IPS-11a (cell line): ENCODE data around the gene CCRL2.

ENCODE experiments used
- H3K4me3 ChIP-seq: one replicate; pipeline ENCODE4 v1.5.1; 2013; ENCODE audit warnings: low read depth, low read length, control low read depth

Gene CCRL2

DNA sequence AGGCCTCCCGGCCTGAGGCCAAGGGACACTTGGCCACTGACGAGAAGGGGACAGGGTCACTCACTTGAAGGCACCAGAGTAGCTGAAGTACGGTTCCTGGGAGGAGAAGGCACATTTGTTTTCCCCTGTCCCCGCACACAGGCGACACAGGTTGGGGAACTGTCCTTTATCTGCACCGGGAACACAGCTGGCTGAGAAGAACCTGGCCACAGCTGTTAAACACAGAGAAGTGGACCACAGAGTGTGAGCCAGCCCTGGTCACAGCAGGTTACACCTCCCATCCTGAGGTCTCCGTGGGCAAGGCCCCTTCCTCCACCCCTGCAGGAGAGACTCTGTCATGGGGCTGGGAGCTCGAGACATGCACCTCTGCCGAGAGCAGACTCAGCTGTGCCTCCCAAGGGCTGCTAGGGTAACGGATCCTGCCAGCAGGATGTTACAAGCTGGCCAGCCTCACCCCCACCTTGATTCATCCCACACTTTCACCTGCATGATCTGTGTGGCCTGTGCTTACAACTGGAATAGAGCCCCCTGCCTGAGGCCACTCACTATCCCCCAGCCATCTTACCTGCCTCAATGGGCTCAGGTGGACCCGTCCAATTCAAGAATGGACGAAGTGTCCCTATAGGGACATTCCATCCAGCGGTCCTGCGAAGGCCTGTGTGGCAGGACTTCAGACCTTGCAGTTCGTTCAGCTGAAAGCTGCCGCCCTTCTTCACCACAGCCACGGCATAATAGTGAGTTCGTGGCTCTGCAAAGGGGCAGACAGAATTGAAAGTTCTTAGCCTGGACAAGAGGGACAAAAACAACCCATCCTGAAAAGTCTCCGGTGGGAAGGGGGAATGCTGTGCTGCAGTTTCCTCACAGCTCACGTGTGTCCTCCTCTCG is 48.4 kb downstream of the CCRL2 start:
- no peak overlapping the region for H3K4me3 ChIP-seq

DNA sequence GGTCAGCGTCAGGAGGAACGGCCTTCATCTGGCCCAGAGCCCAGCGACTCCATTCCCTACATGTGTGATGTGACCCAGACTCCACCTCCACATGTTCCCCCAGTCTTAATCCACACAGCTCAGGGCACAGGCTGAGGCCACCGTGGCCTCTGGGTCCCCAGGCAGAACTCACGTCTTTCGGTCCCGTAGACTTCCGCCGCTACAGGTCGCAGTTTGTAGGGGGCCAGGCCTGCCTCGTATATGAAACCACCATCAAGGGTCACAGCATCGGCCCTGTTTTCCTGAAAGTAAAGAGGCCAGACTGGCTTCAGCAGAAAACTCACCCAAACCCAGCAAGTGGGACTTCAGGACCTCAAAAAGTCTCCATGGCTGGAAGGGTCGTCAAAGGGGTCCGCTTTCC is 49.1 kb downstream of the CCRL2 start:
- no peak overlapping the region for H3K4me3 ChIP-seq
